H1 (cell line): ENCODE measurements around the gene LRRC55. TPM values are rescaled to one million over a fixed set of nuclear protein-coding genes. Genes with fewer than 3 reads are reported as not detected.

Experiments
- CTCF ChIA-PET: fragments of 300-600 bp; sonication (Branson Sonifier 250); formaldehyde crosslinking; loops from one replicate; lab custom pipeline; 2021; ENCODE audit not compliant: partially characterized antibody; lab: Charles Lee
- POLR2A ChIA-PET: fragments of 300-600 bp; sonication (Branson Sonifier 250); formaldehyde crosslinking; loops from one replicate; lab custom pipeline; 2021; ENCODE audit warnings: inconsistent platforms; ENCODE audit not compliant: partially characterized antibody; lab: Charles Lee
- DNase-seq, 2 experiments: peaks; one replicate each; pipeline versions ENCODE4 v3.0.0 to v3.0.0-alpha.2; 2010 to 2022; ENCODE audit warnings: low spot score in 2 of 2, low read depth in 1 of 2, mixed read lengths in 1 of 2
- FAIRE-seq: peaks from 2 replicates; lab custom pipeline; 2011; peaks lifted over from hg19 to GRCh38; lab: Jason Lieb, UNC
- H2AFZ ChIP-seq: 2 replicates; pipeline ENCODE4 v1.8.1; 2012; ENCODE audit warnings: low read length, inconsistent platforms
- H2AK5ac ChIP-seq: 2 replicates; pipeline ENCODE4 v1.6.1; 2013; ENCODE audit warnings: low read depth, low read length
- H2BK120ac ChIP-seq: replicated peaks from 2 replicates; pipeline ENCODE3; 2013; ENCODE audit warnings: low read depth, low read length, inconsistent platforms
- H2BK12ac ChIP-seq: 2 replicates; pipeline ENCODE4 v1.6.1; 2013; ENCODE audit warnings: low read depth, low read length
- H2BK15ac ChIP-seq: 2 replicates; pipeline ENCODE4 v1.6.1; 2013; ENCODE audit warnings: low read length
- H2BK20ac ChIP-seq: 2 replicates; pipeline ENCODE4 v1.6.1; 2013; ENCODE audit warnings: low read length
- H2BK5ac ChIP-seq: 2 replicates; pipeline ENCODE4 v1.6.1; 2013; ENCODE audit warnings: low read depth, low read length
- H3K14ac ChIP-seq: 2 replicates; pipeline ENCODE4 v1.6.1; 2013; ENCODE audit warnings: inconsistent platforms; ENCODE audit not compliant: insufficient read length
- H3K18ac ChIP-seq: 2 replicates; pipeline ENCODE4 v1.6.1; 2013; ENCODE audit warnings: low read length; ENCODE audit errors: extremely low read depth
- H3K23ac ChIP-seq: 2 replicates; pipeline ENCODE4 v1.6.1; 2013; ENCODE audit warnings: inconsistent platforms; ENCODE audit not compliant: insufficient read length
- H3K23me2 ChIP-seq: 2 replicates; pipeline ENCODE4 v1.6.1; 2013; ENCODE audit warnings: low read depth, low read length
- H3K27ac ChIP-seq: 2 replicates; pipeline ENCODE4 v1.6.1; 2011; ENCODE audit warnings: low read depth, low read length, inconsistent platforms
- H3K27me3 ChIP-seq, 4 experiments: replicated peaks in 1 of 4; 1 replicate in 1 of 4; 2 replicates in 3 of 4; pipeline versions ENCODE4 v1.6.1 to v1.8.1; 2011 to 2013; ENCODE audit warnings: low read length in 3 of 4, mild to moderate bottlenecking in 3 of 4, inconsistent platforms in 2 of 4, mixed read lengths in 2 of 4, moderate library complexity in 1 of 4; ENCODE audit not compliant: control insufficient read depth in 3 of 4, insufficient read depth in 3 of 4; ENCODE audit errors: extremely low read depth in 1 of 4
- H3K36me3 ChIP-seq, 4 experiments: 2 replicates each; pipeline versions ENCODE4 v1.6.1 to v1.8.1; 2011 to 2013; ENCODE audit warnings: mild to moderate bottlenecking in 4 of 4, low read length in 3 of 4, moderate library complexity in 2 of 4, control low read depth in 1 of 4, inconsistent platforms in 1 of 4; ENCODE audit not compliant: insufficient read depth in 4 of 4, control insufficient read depth in 2 of 4
- H3K4ac ChIP-seq: replicated peaks from 2 replicates; pipeline ENCODE3; 2013; ENCODE audit warnings: low read length, low read depth, mixed read lengths, inconsistent platforms; ENCODE audit not compliant: insufficient read length
- H3K4me1 ChIP-seq, 4 experiments: replicated peaks in 1 of 4; 1 replicate in 1 of 4; 2 replicates in 3 of 4; pipeline versions ENCODE4 v1.6.1 to v1.8.1; 2011 to 2013; ENCODE audit warnings: low read length in 3 of 4, inconsistent platforms in 2 of 4, mixed read lengths in 1 of 4; ENCODE audit not compliant: insufficient read depth in 4 of 4, control insufficient read depth in 3 of 4
- H3K4me2 ChIP-seq, 2 experiments: 2 replicates each; pipeline versions ENCODE4 v1.6.1 to v1.8.1; 2011 to 2013; ENCODE audit warnings: low read depth in 2 of 2, low read length in 2 of 2, control low read depth in 1 of 2, inconsistent platforms in 1 of 2, mild to moderate bottlenecking in 1 of 2; ENCODE audit not compliant: insufficient read depth in 1 of 2
- H3K4me3 ChIP-seq, 4 experiments: fragments of 200-600, 300-600 bp in 1 of 4; sonication (generic), shearing (Covaris generic), sonication (Bioruptor Twin) in 1 of 4; 2 replicates each; pipeline versions ENCODE4 v1.5.1 to v1.8.1; 2011 to 2016; ENCODE audit warnings: low read length in 4 of 4, low read depth in 3 of 4, control low read depth in 2 of 4, inconsistent platforms in 2 of 4, mild to moderate bottlenecking in 2 of 4, mixed read lengths in 1 of 4, moderate library complexity in 1 of 4; ENCODE audit not compliant: insufficient read depth in 2 of 4; ENCODE audit errors: extremely low read depth in 1 of 4
- H3K56ac ChIP-seq: replicated peaks from 2 replicates; pipeline ENCODE3; 2013; ENCODE audit warnings: low read depth, mild to moderate bottlenecking, mixed read lengths, low read length, inconsistent platforms; ENCODE audit not compliant: insufficient read length
- H3K79me1 ChIP-seq: 2 replicates; pipeline ENCODE4 v1.6.1; 2013; ENCODE audit warnings: low read depth, low read length, control low read depth
- H3K79me2 ChIP-seq, 2 experiments: 2 replicates each; pipeline versions ENCODE4 v1.6.1 to v1.8.1; 2012 to 2013; ENCODE audit warnings: low read length in 2 of 2, mild to moderate bottlenecking in 2 of 2, inconsistent platforms in 1 of 2; ENCODE audit not compliant: insufficient read depth in 2 of 2, control insufficient read depth in 1 of 2
- H3K9ac ChIP-seq, 4 experiments: replicated peaks in 1 of 4; 1 replicate in 1 of 4; 2 replicates in 3 of 4; pipeline versions ENCODE4 v1.6.1 to v1.8.1; 2011 to 2013; ENCODE audit warnings: low read depth in 3 of 4, low read length in 3 of 4, control low read depth in 2 of 4, mild to moderate bottlenecking in 2 of 4, moderate library complexity in 2 of 4, inconsistent platforms in 1 of 4; ENCODE audit errors: extremely low read depth in 1 of 4
- H3K9me3 ChIP-seq, 2 experiments: 2 replicates each; pipeline versions ENCODE4 v1.6.1 to v1.8.1; 2012 to 2013; ENCODE audit warnings: mild to moderate bottlenecking in 2 of 2, moderate library complexity in 2 of 2, control low read depth in 1 of 2, inconsistent platforms in 1 of 2, low read depth in 1 of 2, low read length in 1 of 2, mixed read lengths in 1 of 2; ENCODE audit not compliant: insufficient read depth in 2 of 2
- H4K20me1 ChIP-seq, 2 experiments: replicated peaks in 1 of 2; 2 replicates each; pipeline versions ENCODE3 to v1.8.1; 2011 to 2013; ENCODE audit warnings: inconsistent platforms in 2 of 2, low read length in 2 of 2, mild to moderate bottlenecking in 1 of 2; ENCODE audit not compliant: insufficient read depth in 2 of 2, control insufficient read depth in 1 of 2
- H4K5ac ChIP-seq: 2 replicates; pipeline ENCODE4 v1.6.1; 2013; ENCODE audit warnings: low read length, low read depth, mixed read lengths, inconsistent platforms; ENCODE audit not compliant: insufficient read length
- H4K8ac ChIP-seq: 2 replicates; pipeline ENCODE4 v1.8.0; 2013; ENCODE audit warnings: mild to moderate bottlenecking, moderate library complexity, low read length, inconsistent platforms; ENCODE audit not compliant: insufficient read depth; ENCODE audit errors: extremely low read depth
- H4K91ac ChIP-seq: replicated peaks from 2 replicates; pipeline ENCODE3; 2013; ENCODE audit warnings: low read length, mixed read lengths, inconsistent platforms; ENCODE audit not compliant: insufficient read length
- KDM4A ChIP-seq: IDR thresholded peaks from one replicate; pipeline ENCODE4 v1.7.1; 2012; ENCODE audit warnings: low read depth, mild to moderate bottlenecking, moderate library complexity, low read length, inconsistent platforms; ENCODE audit not compliant: severe bottlenecking
- MAX ChIP-seq: IDR thresholded peaks from 2 replicates; pipeline ENCODE4 v1.6.1; 2012; ENCODE audit warnings: inconsistent platforms
- WGBS, 2 experiments: shearing (Covaris generic) in 1 of 2; methylation state at CpG; one replicate each; pipeline versions ENCODE4 v1.1.6 to v1.1.7; 2013 to 2015; ENCODE audit warnings: low lambda C conversion rate in 2 of 2, mixed read lengths in 2 of 2, inconsistent platforms in 1 of 2, low coverage in 1 of 2, missing lambda C conversion rate in 1 of 2; ENCODE audit not compliant: insufficient replicate concordance in 2 of 2, insufficient coverage in 1 of 2, insufficient read length in 1 of 2; ENCODE audit errors: extremely low coverage in 1 of 2, missing lambda C conversion rate in 1 of 2; 5-methylcytosine and 5-hydroxymethylcytosine counted together
- polyA plus RNA-seq, 7 experiments: library from polyadenylated mRNA; depleted of rRNA in 3 of 7; stranded (reverse) in 5 of 7; unstranded in 2 of 7; fragments of >200 nt in 5 of 7; fragments of 200-250 nt in 2 of 7; gene quantifications; 1 replicate in 5 of 7; 2 replicates in 1 of 7; 4 replicates in 1 of 7; pipeline versions ENCODE4 v1.2.1 to v1.2.3, GENCODE V29; 2011 to 2013; ENCODE audit warnings: missing spikeins in 2 of 7, mixed read lengths in 2 of 7
- total RNA-seq: library from RNA; stranded (reverse); fragmentation: NEBNext Ultra II Directional; extraction: Animal tissue kit (Norgen Biotek cat#: 25700); gene quantifications from 2 replicates; pipeline ENCODE4 v1.2.1, GENCODE V29; 2021

LRRC55 gene
- total and polyA plus RNA-seq, 2 of the 8 experiments (the other 6 are each of a cell fraction or from before 2014, with no cell fraction given): 0.62 to 1.1 TPM

DNA sequence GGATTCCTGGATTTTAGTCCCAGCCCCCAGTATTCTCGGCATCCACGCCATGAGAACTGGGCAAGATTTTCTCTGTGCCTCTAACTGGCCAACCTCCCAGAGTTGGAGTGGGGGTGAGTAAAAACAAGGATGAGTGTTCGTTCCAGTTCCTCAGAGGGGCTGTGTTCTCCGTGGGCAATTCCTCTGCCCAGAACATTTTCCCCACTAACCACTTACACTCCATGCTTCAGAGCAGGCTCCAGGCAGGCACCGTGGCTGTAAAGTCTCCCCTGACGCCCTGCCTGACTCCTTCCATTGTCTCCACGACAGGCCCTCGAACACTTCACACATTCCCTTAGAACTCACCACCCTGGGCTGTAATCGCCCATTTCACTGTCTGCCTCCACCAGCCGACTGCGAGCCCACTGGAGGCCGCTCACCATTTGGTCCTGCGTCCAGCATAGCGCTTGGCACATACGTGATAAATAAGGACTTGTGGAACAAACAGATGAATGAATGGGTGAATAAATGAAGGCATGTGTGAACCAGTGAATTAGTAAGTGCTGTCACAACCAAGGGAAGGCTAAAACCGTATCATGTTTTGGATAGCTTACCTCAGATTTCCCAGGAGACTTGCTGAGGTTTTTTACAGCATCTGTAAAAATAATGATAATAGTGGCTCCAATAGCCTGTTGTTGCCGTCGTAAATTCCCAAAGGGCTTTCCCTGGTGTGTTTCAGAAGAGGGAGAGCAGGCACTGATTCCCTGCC lies 49.2 kb downstream of the LRRC55 start:
- peak overlapping the region; percentile 66; the same call in 1 of the 2 replicates for H2AFZ ChIP-seq

More for the DNA sequence above, 49.2 kb downstream of the LRRC55 start:
- Histone ChIP-seq H3K27ac (no peak overlapping the region), H3K23me2 (peaks cover 2% of the 10 kb centered on the region; the same call in 1 of the 2 replicates), H3K79me1 (no peaks in the 10 kb centered on the region), H3K79me2 (no peaks in the 10 kb centered on the region), H3K36me3 (no peaks in the 10 kb centered on the region), H4K5ac (no peak overlapping the region), H3K9ac (no peak overlapping the region), H3K4ac (peak overlapping the region; percentile 15), H3K9me3 (no peaks in the 10 kb centered on the region), H2BK5ac (0 out of 2 replicates have a peak overlapping the region, but pooled peaks have one; percentile 60), H2AK5ac (no peak overlapping the region), H3K4me1 (peaks cover 0 to 4% (median 0%) of the 10 kb centered on the region in 4 experiments; a peak in 2 of 7 replicates), H2BK20ac (no peak overlapping the region), H4K91ac (peak overlapping the region; percentile 54), H4K20me1 (no peaks in the 10 kb centered on the region), H3K23ac (no peak overlapping the region), H3K4me2 (no peak overlapping the region; a peak in 1 of 4 replicates), H3K4me3 (no peak overlapping the region), H4K8ac (peak overlapping the region; percentile 59; the same call in 1 of the 2 replicates), H3K56ac (no peak overlapping the region), H3K27me3 (no peaks in the 10 kb centered on the region; a peak in 3 of 7 replicates), H3K18ac (no peak overlapping the region), H3K14ac (no peak overlapping the region), H2BK12ac (peak overlapping the region; percentile 62), H2BK120ac (peak overlapping the region; percentile 27), H2BK15ac (peak overlapping the region; percentile 99; the same call in 1 of the 2 replicates)
- POLR2A ChIA-PET: interaction anchor here (0.5 kb wide), 1 partner anchor 363 kb away, joined by 3 read pairs; no protein-coding TSS in a partner anchor
- CTCF ChIA-PET: interaction anchor here (0.9 to 2.5 kb wide), 6 partner anchors 9 to 129 kb away, joined by 3 to 12 read pairs (median 4); no protein-coding TSS in a partner anchor
- TF ChIP-seq KDM4A (no peak), MAX (0 out of 2 replicates have a peak, but pooled peaks have one; percentile 12)
- DNase-seq (no peak), FAIRE-seq (peak; percentile 42)
- WGBS, 2 experiments: 76% methylated on average over 18 of the region's 18 CpGs; no CpG with 5 or more reads in 1 of the 2 experiments
